OCI-LY1 (cell line): ENCODE data around the gene CNTN1.

ENCODE experiments used
- H2AFZ ChIP-seq: fragments of 200-600 bp; sonication (generic), shearing (Covaris generic); 2 replicates; pipeline ENCODE4 v1.6.0; 2014; ENCODE audit warnings: antibody characterized with exemption, mild to moderate bottlenecking, low read length
- H3F3A ChIP-seq: fragments of 200-600 bp; sonication (generic), shearing (Covaris generic); 2 replicates; pipeline ENCODE4 v1.6.0; 2014; ENCODE audit warnings: mild to moderate bottlenecking, antibody characterized with exemption, low read length, moderate library complexity; ENCODE audit not compliant: insufficient read depth
- H3K27ac ChIP-seq: fragments of 200-600 bp; sonication (generic); 2 replicates; pipeline ENCODE4 v1.5.1; 2014; ENCODE audit warnings: low read length, mixed run types, mild to moderate bottlenecking, low read depth; ENCODE audit not compliant: poor library complexity, severe bottlenecking
- H3K27me3 ChIP-seq: fragments of 200-600 bp; sonication (generic); 2 replicates; pipeline ENCODE4 v1.6.0; 2014; ENCODE audit warnings: antibody characterized with exemption, mild to moderate bottlenecking, low read length, moderate library complexity; ENCODE audit not compliant: insufficient read depth
- H3K36me3 ChIP-seq: fragments of 200-600 bp; sonication (generic); 2 replicates; pipeline ENCODE4 v1.6.1; 2014; ENCODE audit warnings: mild to moderate bottlenecking, antibody characterized with exemption, low read length, moderate library complexity, mixed read lengths; ENCODE audit not compliant: insufficient read depth
- H3K4me1 ChIP-seq: fragments of 200-600 bp; sonication (generic); 2 replicates; pipeline ENCODE4 v1.5.1; 2014; ENCODE audit warnings: mild to moderate bottlenecking, low read length, moderate library complexity; ENCODE audit not compliant: insufficient read depth, severe bottlenecking
- H3K4me2 ChIP-seq: fragments of 200-600 bp; sonication (generic), shearing (Covaris generic); 2 replicates; pipeline ENCODE4 v1.6.1; 2014; ENCODE audit warnings: low read length
- H3K4me3 ChIP-seq: fragments of 200-600 bp; sonication (generic); 2 replicates; pipeline ENCODE4 v1.5.1; 2014; ENCODE audit warnings: low read length, low read depth, mild to moderate bottlenecking, mixed read lengths; ENCODE audit not compliant: poor library complexity, severe bottlenecking
- H3K79me2 ChIP-seq: fragments of 200-600 bp; shearing (Covaris generic); 2 replicates; pipeline ENCODE4 v1.6.1; 2016; ENCODE audit warnings: mixed run types, low read length, mixed read lengths; ENCODE audit not compliant: insufficient read depth
- H3K9ac ChIP-seq: fragments of 200-600 bp; sonication (generic), shearing (Covaris generic); 2 replicates; pipeline ENCODE4 v1.6.1; 2014; ENCODE audit warnings: mild to moderate bottlenecking, low read length, mixed read lengths
- H3K9me2 ChIP-seq: fragments of 200-600 bp; sonication (generic), shearing (Covaris generic); 2 replicates; pipeline ENCODE4 v1.6.1; 2014; ENCODE audit warnings: low read depth, mild to moderate bottlenecking, low read length, mixed read lengths
- H3K9me3 ChIP-seq: fragments of 200-600 bp; shearing (Covaris generic); 2 replicates; pipeline ENCODE4 v1.6.1; 2014; ENCODE audit warnings: low read length, mixed read lengths
- H4K20me1 ChIP-seq: fragments of 200-600 bp; sonication (generic), shearing (Covaris generic); 2 replicates; pipeline ENCODE4 v1.6.0; 2016; ENCODE audit warnings: mild to moderate bottlenecking, low read length; ENCODE audit not compliant: insufficient read depth
- CTCF ChIP-seq: fragments of 200-600 bp; sonication (generic), shearing (Covaris generic); IDR thresholded peaks from 2 replicates; pipeline ENCODE4 v1.5.1; 2017; ENCODE audit warnings: mild to moderate bottlenecking, antibody characterized with exemption, low read length, moderate library complexity, mixed read lengths
- EZH2 ChIP-seq: fragments of 200-600 bp; sonication (generic), shearing (Covaris generic); IDR thresholded peaks from 2 replicates; pipeline ENCODE4 v1.8.0; 2017; ENCODE audit warnings: borderline replicate concordance, mixed run types, mild to moderate bottlenecking, antibody characterized with exemption, low read length, moderate library complexity, mixed read lengths

Gene CNTN1

GRCh38 chr12:40828593-40828990 is 136.4 kb downstream of the CNTN1 start:
- Histone ChIP-seq H3K79me2 (no peaks in the 10 kb centered on the region), H3K27me3 (no peaks in the 10 kb centered on the region), H3K9me3 (no peaks in the 10 kb centered on the region), H3K4me3 (no peak overlapping the region), H3K36me3 (no peaks in the 10 kb centered on the region), H3K27ac (no peak overlapping the region), H3K9ac (no peak overlapping the region), H2AFZ (no peak overlapping the region), H3K4me1 (no peaks in the 10 kb centered on the region), H3K9me2 (no peaks in the 10 kb centered on the region), H3F3A (no peaks in the 10 kb centered on the region), H3K4me2 (no peak overlapping the region), H4K20me1 (no peaks in the 10 kb centered on the region)
- TF ChIP-seq EZH2 (no peak), CTCF (no peak)

- Histone ChIP-seq H3K27me3 (no peaks in the 10 kb centered on the region), H3K79me2 (no peaks in the 10 kb centered on the region), H3K36me3 (no peaks in the 10 kb centered on the region), H3K4me2 (no peak overlapping the region), H3F3A (no peaks in the 10 kb centered on the region), H2AFZ (no peak overlapping the region), H3K9me3 (no peaks in the 10 kb centered on the region), H3K4me1 (no peaks in the 10 kb centered on the region), H3K4me3 (no peak overlapping the region), H3K27ac (no peak overlapping the region), H3K9ac (no peak overlapping the region), H4K20me1 (no peaks in the 10 kb centered on the region), H3K9me2 (no peaks in the 10 kb centered on the region)
- TF ChIP-seq EZH2 (no peak), CTCF (no peak)
Measured at GRCh38 chr12:40829738-40830144, 137.5 kb downstream of the CNTN1 start.

- H3K36me3 ChIP-seq = no peaks in the 10 kb centered on the region
- no peak overlapping the region for H3K4me3 ChIP-seq
- no peak overlapping the region for H3K27ac ChIP-seq
- no peaks in the 10 kb centered on the region for H4K20me1 ChIP-seq
- no peak overlapping the region for H3K9ac ChIP-seq
- no peaks in the 10 kb centered on the region for H3K9me3 ChIP-seq
- TF ChIP-seq CTCF (no peak), EZH2 (no peak)
- no peaks in the 10 kb centered on the region for H3K79me2 ChIP-seq
- no peaks in the 10 kb centered on the region for H3K27me3 ChIP-seq
- H3K9me2 ChIP-seq = no peaks in the 10 kb centered on the region
- H3K4me2 ChIP-seq = no peak overlapping the region
- H2AFZ ChIP-seq = no peak overlapping the region
- no peaks in the 10 kb centered on the region for H3F3A ChIP-seq
- H3K4me1 ChIP-seq = no peaks in the 10 kb centered on the region
Measured at GRCh38 chr12:40831916-40832315, 139.7 kb downstream of the CNTN1 start.
